Dendritic cell treated with granulocyte-macrophage colony-stimulating factor and Interleukin-4, amounts not matched to agents 40 ng/mL and 50 ng/mL, for 4 days (primary cell): Measurements from ENCODE around the gene MCRIP1.
"Not testable (repeated sequence)": the region's sequence is repeated elsewhere in the genome, so short reads cannot be mapped to it uniquely, and the experiment has no call there.

Source experiments
- H3K27ac Mint-ChIP-seq: one replicate; pipeline ENCODE4 v1.8.0; 2022; ENCODE audit warnings: mild to moderate bottlenecking, mixed read lengths
- H3K27me3 Mint-ChIP-seq: one replicate; pipeline ENCODE4 v1.8.0; 2022; ENCODE audit warnings: mild to moderate bottlenecking, mixed read lengths
- H3K36me3 Mint-ChIP-seq: one replicate; pipeline ENCODE4 v1.8.0; 2022; ENCODE audit warnings: low read depth, mixed read lengths
- H3K4me1 Mint-ChIP-seq: one replicate; pipeline ENCODE4 v1.8.0; 2022; ENCODE audit warnings: low read depth, mixed read lengths
- H3K4me3 Mint-ChIP-seq: one replicate; pipeline ENCODE4 v1.8.0; 2022; ENCODE audit warnings: mild to moderate bottlenecking, moderate library complexity, mixed read lengths
- H3K9me3 Mint-ChIP-seq: one replicate; pipeline ENCODE4 v1.8.0; 2022; ENCODE audit warnings: mixed read lengths
- intact Hi-C: fragments of 100-400 bp; cut with micrococcal nuclease; formaldehyde crosslinking; loops from one replicate; pipeline ENCODE4 v1.15.0; 2022

Gene MCRIP1

GRCh38 chr17:81840826-81841778 lies 8.0 kb upstream of the MCRIP1 start:
- H3K9me3 Mint-ChIP-seq = no peaks in the 10 kb centered on the region
- no peak overlapping the region for H3K4me3 Mint-ChIP-seq
- H3K4me1 Mint-ChIP-seq = peaks cover 50% of the 10 kb centered on the region
- H3K36me3 Mint-ChIP-seq = peaks cover 40% of the 10 kb centered on the region
- H3K27ac Mint-ChIP-seq = no peak overlapping the region
- H3K27me3 Mint-ChIP-seq = no peaks in the 10 kb centered on the region
- intact Hi-C loops = no loop called here

GRCh38 chr17:81840059-81840458 lies 7.0 kb upstream of the MCRIP1 start:
- H3K27ac Mint-ChIP-seq, intact Hi-C loops: not testable (repeated sequence)

DNA sequence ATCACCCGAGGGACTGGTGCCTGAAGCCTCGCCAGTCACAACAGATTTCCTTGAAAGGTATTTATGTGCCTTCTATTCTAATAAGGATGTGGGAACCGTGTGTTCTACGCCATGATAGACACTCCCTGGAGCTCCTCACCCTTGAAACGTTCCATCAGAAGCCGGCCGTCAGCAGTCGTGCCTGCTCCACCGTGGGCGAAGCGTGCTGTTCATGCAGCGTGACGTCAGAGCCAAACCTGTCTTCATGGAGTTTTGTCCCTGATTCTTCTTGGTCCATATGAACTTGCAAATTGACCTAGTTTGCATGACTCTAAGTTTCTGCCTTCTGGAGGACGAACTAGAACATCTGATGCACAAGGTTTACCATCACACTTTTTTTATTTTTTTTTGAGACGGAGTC lies 6.2 kb upstream of the MCRIP1 start:
- Mint-ChIP-seq H3K9me3 (no peaks in the 10 kb centered on the region), H3K36me3 (peaks cover 22% of the 10 kb centered on the region), H3K27me3 (no peaks in the 10 kb centered on the region), H3K4me3 (no peak overlapping the region), H3K27ac (no peak overlapping the region), H3K4me1 (peaks cover 51% of the 10 kb centered on the region)
- intact Hi-C loops = no loop called here

More at GRCh38 chr17:81840059-81840458, 7.0 kb upstream of the MCRIP1 start:
- not testable (repeated sequence) for H3K4me3 Mint-ChIP-seq, H3K27me3 Mint-ChIP-seq, H3K9me3 Mint-ChIP-seq
- H3K36me3 Mint-ChIP-seq = peaks cover 29% of the 10 kb centered on the region
- peaks cover 55% of the 10 kb centered on the region for H3K4me1 Mint-ChIP-seq

GRCh38 chr17:81838753-81839255 lies 5.7 kb upstream of the MCRIP1 start:
- H3K9me3 Mint-ChIP-seq = no peaks in the 10 kb centered on the region

GRCh38 chr17:81837641-81838040 lies 4.5 kb upstream of the MCRIP1 start:
- Mint-ChIP-seq H3K27ac (no peak overlapping the region), H3K4me1 (peaks cover 44% of the 10 kb centered on the region), H3K27me3 (no peaks in the 10 kb centered on the region), H3K9me3 (no peaks in the 10 kb centered on the region), H3K36me3 (peaks cover 6% of the 10 kb centered on the region), H3K4me3 (no peak overlapping the region)
- intact Hi-C loops = no loop called here

More at GRCh38 chr17:81838753-81839255, 5.7 kb upstream of the MCRIP1 start:
- Mint-ChIP-seq H3K4me1 (peaks cover 49% of the 10 kb centered on the region), H3K27me3 (no peaks in the 10 kb centered on the region), H3K4me3 (no peak overlapping the region), H3K27ac (no peak overlapping the region), H3K36me3 (peaks cover 17% of the 10 kb centered on the region)
- intact Hi-C loops = no loop called here

GRCh38 chr17:81834831-81835267 lies 1.8 kb upstream of the MCRIP1 start, which contains the start of gene PPP1R27:
Gene PPP1R27 (minus strand): TSS chr17:81835050. CDS start chr17:81834953, 97 bp downstream.
- H3K27me3 Mint-ChIP-seq = no peaks in the 10 kb centered on the region
- peaks cover 52% of the 10 kb centered on the region for H3K4me1 Mint-ChIP-seq
- peak within 1 kb of the TSS; percentile 77 for H3K4me3 Mint-ChIP-seq
- peaks cover 15% of the 10 kb centered on the region for H3K36me3 Mint-ChIP-seq
- peak within 1 kb of the TSS; percentile 97 for H3K27ac Mint-ChIP-seq
- H3K9me3 Mint-ChIP-seq = no peaks in the 10 kb centered on the region
- intact Hi-C loops = no loop called here

GRCh38 chr17:81833921-81834830 lies 1.1 kb upstream of the MCRIP1 start:
- intact Hi-C loops = no loop called here
- Mint-ChIP-seq H3K27ac (peak overlapping the region; percentile 97), H3K9me3 (no peaks in the 10 kb centered on the region), H3K27me3 (no peaks in the 10 kb centered on the region), H3K4me1 (peaks cover 58% of the 10 kb centered on the region), H3K4me3 (peak overlapping the region; percentile 77), H3K36me3 (peaks cover 18% of the 10 kb centered on the region)

- intact Hi-C loops = loop anchor here (1.0 kb wide), 1 partner anchor 10 kb away; no protein-coding TSS in a partner anchor
- Mint-ChIP-seq H3K36me3 (peaks cover 18% of the 10 kb centered on the region), H3K27me3 (no peaks in the 10 kb centered on the region), H3K4me3 (peak overlapping the region; percentile 90), H3K4me1 (peaks cover 61% of the 10 kb centered on the region), H3K27ac (peak overlapping the region; percentile 97), H3K9me3 (no peaks in the 10 kb centered on the region)
Measured at GRCh38 chr17:81832608-81833159, 407 bp downstream of the MCRIP1 start.

GRCh38 chr17:81831957-81832607 lies 1.0 kb downstream of the MCRIP1 start:
- peak overlapping the region; percentile 97 for H3K27ac Mint-ChIP-seq
- peaks cover 55% of the 10 kb centered on the region for H3K4me1 Mint-ChIP-seq
- peaks cover 18% of the 10 kb centered on the region for H3K36me3 Mint-ChIP-seq
- intact Hi-C loops = loop anchor here (1.0 kb wide), 1 partner anchor 10 kb away; no protein-coding TSS in a partner anchor
- H3K27me3 Mint-ChIP-seq = no peaks in the 10 kb centered on the region
- H3K9me3 Mint-ChIP-seq = no peaks in the 10 kb centered on the region
- H3K4me3 Mint-ChIP-seq = peak overlapping the region; percentile 90

- Mint-ChIP-seq H3K4me3 (peak overlapping the region; percentile 90), H3K9me3 (no peaks in the 10 kb centered on the region), H3K27me3 (no peaks in the 10 kb centered on the region), H3K36me3 (peaks cover 18% of the 10 kb centered on the region), H3K27ac (peak overlapping the region; percentile 97), H3K4me1 (peaks cover 52% of the 10 kb centered on the region)
- intact Hi-C loops = no loop called here
Measured at GRCh38 chr17:81831563-81831956, 1.5 kb downstream of the MCRIP1 start.

DNA sequence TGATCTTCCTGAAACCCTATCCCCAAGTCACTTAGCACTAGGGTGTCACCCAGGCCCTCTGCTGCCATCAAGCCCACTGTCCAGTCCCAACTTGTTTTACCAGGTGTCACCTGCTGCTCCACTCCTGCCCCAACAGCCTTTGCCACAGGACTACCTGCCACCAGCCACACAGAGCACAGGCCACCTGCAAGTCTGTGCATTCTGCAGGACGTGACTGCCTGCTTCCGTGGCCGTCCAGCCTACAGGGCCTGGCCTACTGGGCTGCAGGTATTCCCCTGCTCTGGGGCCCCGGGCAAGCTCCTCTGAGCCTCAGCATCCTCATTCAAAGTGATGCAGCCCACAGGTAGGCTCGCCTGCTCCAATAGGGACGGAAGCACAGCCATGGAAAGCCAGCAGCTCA lies 3.2 kb downstream of the MCRIP1 start:
- Mint-ChIP-seq H3K4me1 (peaks cover 48% of the 10 kb centered on the region), H3K9me3 (no peaks in the 10 kb centered on the region), H3K36me3 (peaks cover 18% of the 10 kb centered on the region), H3K4me3 (no peak overlapping the region), H3K27me3 (no peaks in the 10 kb centered on the region), H3K27ac (no peak overlapping the region)
- intact Hi-C loops = no loop called here

GRCh38 chr17:81828656-81829055 lies 4.4 kb downstream of the MCRIP1 start:
- H3K27ac Mint-ChIP-seq = no peak overlapping the region

More at GRCh38 chr17:81828656-81829055, 4.4 kb downstream of the MCRIP1 start:
- intact Hi-C loops = no loop called here
- Mint-ChIP-seq H3K9me3 (no peaks in the 10 kb centered on the region), H3K4me1 (peaks cover 51% of the 10 kb centered on the region), H3K4me3 (no peak overlapping the region), H3K36me3 (peaks cover 29% of the 10 kb centered on the region), H3K27me3 (no peaks in the 10 kb centered on the region)
